H1 (cell line): ENCODE data around the gene DKKL1. TPM values are rescaled to one million over a fixed set of nuclear protein-coding genes. Genes with fewer than 3 reads are reported as not detected.

Experiments used
- CTCF ChIA-PET: fragments of 300-600 bp; sonication (Branson Sonifier 250); formaldehyde crosslinking; loops from one replicate; lab custom pipeline; 2021; ENCODE audit not compliant: partially characterized antibody; lab: Charles Lee
- POLR2A ChIA-PET: fragments of 300-600 bp; sonication (Branson Sonifier 250); formaldehyde crosslinking; loops from one replicate; lab custom pipeline; 2021; ENCODE audit warnings: inconsistent platforms; ENCODE audit not compliant: partially characterized antibody; lab: Charles Lee
- DNase-seq, 2 experiments: peaks; one replicate each; pipeline versions ENCODE4 v3.0.0 to v3.0.0-alpha.2; 2010 to 2022; ENCODE audit warnings: low spot score in 2 of 2, low read depth in 1 of 2, mixed read lengths in 1 of 2
- FAIRE-seq: peaks from 2 replicates; lab custom pipeline; 2011; peaks lifted over from hg19 to GRCh38; lab: Jason Lieb, UNC
- H2AFZ ChIP-seq: 2 replicates; pipeline ENCODE4 v1.8.1; 2012; ENCODE audit warnings: low read length, inconsistent platforms
- H2AK5ac ChIP-seq: 2 replicates; pipeline ENCODE4 v1.6.1; 2013; ENCODE audit warnings: low read depth, low read length
- H2BK120ac ChIP-seq: replicated peaks from 2 replicates; pipeline ENCODE3; 2013; ENCODE audit warnings: low read depth, low read length, inconsistent platforms
- H2BK12ac ChIP-seq: 2 replicates; pipeline ENCODE4 v1.6.1; 2013; ENCODE audit warnings: low read depth, low read length
- H2BK15ac ChIP-seq: 2 replicates; pipeline ENCODE4 v1.6.1; 2013; ENCODE audit warnings: low read length
- H2BK20ac ChIP-seq: 2 replicates; pipeline ENCODE4 v1.6.1; 2013; ENCODE audit warnings: low read length
- H2BK5ac ChIP-seq: 2 replicates; pipeline ENCODE4 v1.6.1; 2013; ENCODE audit warnings: low read depth, low read length
- H3K14ac ChIP-seq: 2 replicates; pipeline ENCODE4 v1.6.1; 2013; ENCODE audit warnings: inconsistent platforms; ENCODE audit not compliant: insufficient read length
- H3K18ac ChIP-seq: 2 replicates; pipeline ENCODE4 v1.6.1; 2013; ENCODE audit warnings: low read length; ENCODE audit errors: extremely low read depth
- H3K23ac ChIP-seq: 2 replicates; pipeline ENCODE4 v1.6.1; 2013; ENCODE audit warnings: inconsistent platforms; ENCODE audit not compliant: insufficient read length
- H3K23me2 ChIP-seq: 2 replicates; pipeline ENCODE4 v1.6.1; 2013; ENCODE audit warnings: low read depth, low read length
- H3K27ac ChIP-seq: 2 replicates; pipeline ENCODE4 v1.6.1; 2011; ENCODE audit warnings: low read depth, low read length, inconsistent platforms
- H3K27me3 ChIP-seq, 4 experiments: replicated peaks in 1 of 4; 1 replicate in 1 of 4; 2 replicates in 3 of 4; pipeline versions ENCODE4 v1.6.1 to v1.8.1; 2011 to 2013; ENCODE audit warnings: low read length in 3 of 4, mild to moderate bottlenecking in 3 of 4, inconsistent platforms in 2 of 4, mixed read lengths in 2 of 4, moderate library complexity in 1 of 4; ENCODE audit not compliant: control insufficient read depth in 3 of 4, insufficient read depth in 3 of 4; ENCODE audit errors: extremely low read depth in 1 of 4
- H3K36me3 ChIP-seq, 4 experiments: 2 replicates each; pipeline versions ENCODE4 v1.6.1 to v1.8.1; 2011 to 2013; ENCODE audit warnings: mild to moderate bottlenecking in 4 of 4, low read length in 3 of 4, moderate library complexity in 2 of 4, control low read depth in 1 of 4, inconsistent platforms in 1 of 4; ENCODE audit not compliant: insufficient read depth in 4 of 4, control insufficient read depth in 2 of 4
- H3K4ac ChIP-seq: replicated peaks from 2 replicates; pipeline ENCODE3; 2013; ENCODE audit warnings: low read length, low read depth, mixed read lengths, inconsistent platforms; ENCODE audit not compliant: insufficient read length
- H3K4me1 ChIP-seq, 4 experiments: replicated peaks in 1 of 4; 1 replicate in 1 of 4; 2 replicates in 3 of 4; pipeline versions ENCODE4 v1.6.1 to v1.8.1; 2011 to 2013; ENCODE audit warnings: low read length in 3 of 4, inconsistent platforms in 2 of 4, mixed read lengths in 1 of 4; ENCODE audit not compliant: insufficient read depth in 4 of 4, control insufficient read depth in 3 of 4
- H3K4me2 ChIP-seq, 2 experiments: 2 replicates each; pipeline versions ENCODE4 v1.6.1 to v1.8.1; 2011 to 2013; ENCODE audit warnings: low read depth in 2 of 2, low read length in 2 of 2, control low read depth in 1 of 2, inconsistent platforms in 1 of 2, mild to moderate bottlenecking in 1 of 2; ENCODE audit not compliant: insufficient read depth in 1 of 2
- H3K4me3 ChIP-seq, 4 experiments: fragments of 200-600, 300-600 bp in 1 of 4; sonication (generic), shearing (Covaris generic), sonication (Bioruptor Twin) in 1 of 4; 2 replicates each; pipeline versions ENCODE4 v1.5.1 to v1.8.1; 2011 to 2016; ENCODE audit warnings: low read length in 4 of 4, low read depth in 3 of 4, control low read depth in 2 of 4, inconsistent platforms in 2 of 4, mild to moderate bottlenecking in 2 of 4, mixed read lengths in 1 of 4, moderate library complexity in 1 of 4; ENCODE audit not compliant: insufficient read depth in 2 of 4; ENCODE audit errors: extremely low read depth in 1 of 4
- H3K56ac ChIP-seq: replicated peaks from 2 replicates; pipeline ENCODE3; 2013; ENCODE audit warnings: low read depth, mild to moderate bottlenecking, mixed read lengths, low read length, inconsistent platforms; ENCODE audit not compliant: insufficient read length
- H3K79me1 ChIP-seq: 2 replicates; pipeline ENCODE4 v1.6.1; 2013; ENCODE audit warnings: low read depth, low read length, control low read depth
- H3K79me2 ChIP-seq, 2 experiments: 2 replicates each; pipeline versions ENCODE4 v1.6.1 to v1.8.1; 2012 to 2013; ENCODE audit warnings: low read length in 2 of 2, mild to moderate bottlenecking in 2 of 2, inconsistent platforms in 1 of 2; ENCODE audit not compliant: insufficient read depth in 2 of 2, control insufficient read depth in 1 of 2
- H3K9ac ChIP-seq, 4 experiments: replicated peaks in 1 of 4; 1 replicate in 1 of 4; 2 replicates in 3 of 4; pipeline versions ENCODE4 v1.6.1 to v1.8.1; 2011 to 2013; ENCODE audit warnings: low read depth in 3 of 4, low read length in 3 of 4, control low read depth in 2 of 4, mild to moderate bottlenecking in 2 of 4, moderate library complexity in 2 of 4, inconsistent platforms in 1 of 4; ENCODE audit errors: extremely low read depth in 1 of 4
- H3K9me3 ChIP-seq, 2 experiments: 2 replicates each; pipeline versions ENCODE4 v1.6.1 to v1.8.1; 2012 to 2013; ENCODE audit warnings: mild to moderate bottlenecking in 2 of 2, moderate library complexity in 2 of 2, control low read depth in 1 of 2, inconsistent platforms in 1 of 2, low read depth in 1 of 2, low read length in 1 of 2, mixed read lengths in 1 of 2; ENCODE audit not compliant: insufficient read depth in 2 of 2
- H4K20me1 ChIP-seq, 2 experiments: replicated peaks in 1 of 2; 2 replicates each; pipeline versions ENCODE3 to v1.8.1; 2011 to 2013; ENCODE audit warnings: inconsistent platforms in 2 of 2, low read length in 2 of 2, mild to moderate bottlenecking in 1 of 2; ENCODE audit not compliant: insufficient read depth in 2 of 2, control insufficient read depth in 1 of 2
- H4K5ac ChIP-seq: 2 replicates; pipeline ENCODE4 v1.6.1; 2013; ENCODE audit warnings: low read length, low read depth, mixed read lengths, inconsistent platforms; ENCODE audit not compliant: insufficient read length
- H4K8ac ChIP-seq: 2 replicates; pipeline ENCODE4 v1.8.0; 2013; ENCODE audit warnings: mild to moderate bottlenecking, moderate library complexity, low read length, inconsistent platforms; ENCODE audit not compliant: insufficient read depth; ENCODE audit errors: extremely low read depth
- H4K91ac ChIP-seq: replicated peaks from 2 replicates; pipeline ENCODE3; 2013; ENCODE audit warnings: low read length, mixed read lengths, inconsistent platforms; ENCODE audit not compliant: insufficient read length
- CEBPB ChIP-seq: IDR thresholded peaks from 2 replicates; pipeline ENCODE4 v1.6.1; 2012; ENCODE audit warnings: low read depth, low read length
- CTBP2 ChIP-seq: IDR thresholded peaks from 2 replicates; pipeline ENCODE4 v1.7.0; 2011; ENCODE audit warnings: borderline replicate concordance, mild to moderate bottlenecking, moderate library complexity, mixed read lengths, low read length; ENCODE audit not compliant: insufficient read depth, insufficient read length
- NANOG ChIP-seq: IDR thresholded peaks from 2 replicates; pipeline ENCODE4 v1.6.1; 2011; ENCODE audit warnings: low read length, low read depth, mild to moderate bottlenecking, inconsistent platforms; ENCODE audit not compliant: insufficient read depth, poor library complexity, severe bottlenecking
- NRF1 ChIP-seq: IDR thresholded peaks from 2 replicates; pipeline ENCODE4 v1.6.1; 2011; ENCODE audit warnings: mild to moderate bottlenecking, low read depth, low read length, improper control_type of control experiment
- POLR2AphosphoS5 ChIP-seq: IDR thresholded peaks from 2 replicates; pipeline ENCODE4 v1.6.1; 2011; ENCODE audit warnings: low read depth, low read length
- SIN3A ChIP-seq, 2 experiments: IDR thresholded peaks in 1 of 2; conservative IDR thresholded peaks in 1 of 2; 2 replicates each; pipeline ENCODE4 v1.6.1; 2011 to 2012; ENCODE audit warnings: low read length in 2 of 2, improper control_type of control experiment in 1 of 2, low read depth in 1 of 2, mild to moderate bottlenecking in 1 of 2
- TCF12 ChIP-seq: IDR thresholded peaks from 2 replicates; pipeline ENCODE4 v1.6.1; 2011; ENCODE audit warnings: low read depth, mild to moderate bottlenecking, low read length
- WGBS, 2 experiments: shearing (Covaris generic) in 1 of 2; methylation state at CpG; one replicate each; pipeline versions ENCODE4 v1.1.6 to v1.1.7; 2013 to 2015; ENCODE audit warnings: low lambda C conversion rate in 2 of 2, mixed read lengths in 2 of 2, inconsistent platforms in 1 of 2, low coverage in 1 of 2, missing lambda C conversion rate in 1 of 2; ENCODE audit not compliant: insufficient replicate concordance in 2 of 2, insufficient coverage in 1 of 2, insufficient read length in 1 of 2; ENCODE audit errors: extremely low coverage in 1 of 2, missing lambda C conversion rate in 1 of 2; 5-methylcytosine and 5-hydroxymethylcytosine counted together
- polyA plus RNA-seq, 7 experiments: library from polyadenylated mRNA; depleted of rRNA in 3 of 7; stranded (reverse) in 5 of 7; unstranded in 2 of 7; fragments of >200 nt in 5 of 7; fragments of 200-250 nt in 2 of 7; gene quantifications; 1 replicate in 5 of 7; 2 replicates in 1 of 7; 4 replicates in 1 of 7; pipeline versions ENCODE4 v1.2.1 to v1.2.3, GENCODE V29; 2011 to 2013; ENCODE audit warnings: missing spikeins in 2 of 7, mixed read lengths in 2 of 7
- total RNA-seq: library from RNA; stranded (reverse); fragmentation: NEBNext Ultra II Directional; extraction: Animal tissue kit (Norgen Biotek cat#: 25700); gene quantifications from 2 replicates; pipeline ENCODE4 v1.2.1, GENCODE V29; 2021

The DKKL1 gene
- total and polyA plus RNA-seq, 2 of the 8 experiments (the other 6 are each of a cell fraction or from before 2014, with no cell fraction given): 2.6 to 6.8 TPM

- no peak overlapping the region for H3K9ac ChIP-seq
- no peak overlapping the region for H3K56ac ChIP-seq
- ChIA-PET CTCF (interaction anchor here (1.1 to 2.3 kb wide), 8 partner anchors 9 to 26 kb away, joined by 3 to 24 read pairs (median 5); partner anchors contain the start of gene GFY), POLR2A (interaction anchor here (0.8 to 2.2 kb wide), 3 partner anchors 9 to 14 kb away, joined by 5 to 9 read pairs (median 8); no protein-coding TSS in a partner anchor)
- H2AK5ac ChIP-seq: no peak overlapping the region
- H2BK120ac ChIP-seq: no peak overlapping the region
- peaks cover 5 to 18% (median 11%) of the 10 kb centered on the region in 4 experiments for H3K4me1 ChIP-seq
- no peak for TF ChIP-seq CTBP2
- TF ChIP-seq TCF12: no peak
- no peak for TF ChIP-seq POLR2AphosphoS5
- no peak for TF ChIP-seq NANOG
- no peak for TF ChIP-seq CEBPB
- no peak for TF ChIP-seq NRF1
- no peak for TF ChIP-seq SIN3A (conservative IDR thresholded peaks at IDR 0.05 in 1 of 2, IDR thresholded peaks at IDR 0.05 in 1 of 2; ENCODE audit: low read depth in 1 of 2, low read length in 2 of 2)
- no peaks in the 10 kb centered on the region for H3K79me1 ChIP-seq
- no peak for DNase-seq
- H2BK15ac ChIP-seq: no peak overlapping the region
- no peak overlapping the region for H4K91ac ChIP-seq
- H4K5ac ChIP-seq: no peak overlapping the region
- no peaks in the 10 kb centered on the region for H3K9me3 ChIP-seq
- no peaks in the 10 kb centered on the region for H3K79me2 ChIP-seq
- H4K8ac ChIP-seq: no peak overlapping the region
- no peaks in the 10 kb centered on the region for H3K23me2 ChIP-seq
- H3K23ac ChIP-seq: no peak overlapping the region
- 0 out of 2 replicates have a peak overlapping the region, but pooled peaks have one; percentile 15 for H2BK20ac ChIP-seq
- no peak overlapping the region for H2BK5ac ChIP-seq
- no peaks in the 10 kb centered on the region for H4K20me1 ChIP-seq
- no peak overlapping the region for H3K4me3 ChIP-seq
- no peak overlapping the region for H3K14ac ChIP-seq
- no peak overlapping the region for H2BK12ac ChIP-seq
- H3K27me3 ChIP-seq: no peaks in the 10 kb centered on the region
- no peak overlapping the region for H2AFZ ChIP-seq
- H3K27ac ChIP-seq: no peak overlapping the region
- no peak for FAIRE-seq
- no peak overlapping the region for H3K4ac ChIP-seq
- H3K4me2 ChIP-seq: no peak overlapping the region
- H3K36me3 ChIP-seq: no peaks in the 10 kb centered on the region
- WGBS, 2 experiments: 91% methylated on average over 4 of the region's 7 CpGs; no CpG with 5 or more reads in 1 of the 2 experiments
- H3K18ac ChIP-seq: no peak overlapping the region
Measured at GRCh38 chr19:49407079-49407478, 43.4 kb downstream of the DKKL1 start.
